ENCODE results near the gene GNG13. TPM values are rescaled to one million over a fixed set of nuclear protein-coding genes. Genes with fewer than 3 reads are reported as not detected.

Gene GNG13
- total and polyA plus RNA-seq, 9 donors: 0.20 TPM; not detected in 8

GRCh38 chr16:794853-795466, 5.6 kb downstream of the GNG13 start:
- H3K27ac ChIP-seq (ENCODE audit: low read length): no peak overlapping the region
- H3K9me3 ChIP-seq (replicated peaks; ENCODE audit: control insufficient read depth, low read depth, low read length): no peaks in the 10 kb centered on the region
- DNase-seq: no peak
- 75% methylated on average over 20 of the region's 31 CpGs for WGBS (ENCODE audit: insufficient coverage)
- H3K4me1 ChIP-seq (ENCODE audit: control insufficient read depth, insufficient read depth, low read length): no peaks in the 10 kb centered on the region
- H3K36me3 ChIP-seq (ENCODE audit: control insufficient read depth, insufficient read depth, low read length): peaks cover 56% of the 10 kb centered on the region
- H3K4me3 ChIP-seq (ENCODE audit: low read length): no peak overlapping the region
- peaks cover 14% of the 10 kb centered on the region for H3K27me3 ChIP-seq (ENCODE audit: control insufficient read depth, insufficient read depth, low read length)

- H3K4me3 ChIP-seq (ENCODE audit: low read length): no peak overlapping the region
- H3K36me3 ChIP-seq (ENCODE audit: control insufficient read depth, insufficient read depth, low read length): peaks cover 61% of the 10 kb centered on the region
- peaks cover 4% of the 10 kb centered on the region for H3K4me1 ChIP-seq (ENCODE audit: control insufficient read depth, insufficient read depth, low read length)
- DNase-seq: no peak
- no peaks in the 10 kb centered on the region for H3K9me3 ChIP-seq (replicated peaks; ENCODE audit: control insufficient read depth, low read depth, low read length)
- no peak overlapping the region for H3K27ac ChIP-seq (ENCODE audit: low read length)
- 73% methylated on average over 34 of the region's 40 CpGs for WGBS (ENCODE audit: insufficient coverage)
- peaks cover 7% of the 10 kb centered on the region for H3K27me3 ChIP-seq (ENCODE audit: control insufficient read depth, insufficient read depth, low read length)
These were observed 6.3 kb downstream of the GNG13 start for GRCh38 chr16:794091-794822.

- WGBS (ENCODE audit: insufficient coverage): 77% methylated on average over 8 of the region's 8 CpGs
These were observed 7.1 kb downstream of the GNG13 start for GRCh38 chr16:793414-793813.

GRCh38 chr16:792221-792995, 8.1 kb downstream of the GNG13 start:
- no peak for DNase-seq
- 84% methylated on average over 41 of the region's 46 CpGs for WGBS (ENCODE audit: insufficient coverage)
- Histone ChIP-seq H3K36me3 (ENCODE audit: control insufficient read depth, insufficient read depth, low read length) (peaks cover 56% of the 10 kb centered on the region), H3K27ac (ENCODE audit: low read length) (no peak overlapping the region), H3K4me1 (ENCODE audit: control insufficient read depth, insufficient read depth, low read length) (peaks cover 13% of the 10 kb centered on the region), H3K4me3 (ENCODE audit: low read length) (no peak overlapping the region), H3K9me3 (replicated peaks; ENCODE audit: control insufficient read depth, low read depth, low read length) (no peaks in the 10 kb centered on the region), H3K27me3 (ENCODE audit: control insufficient read depth, insufficient read depth, low read length) (no peaks in the 10 kb centered on the region)

More at GRCh38 chr16:793414-793813, 7.1 kb downstream of the GNG13 start:
- Histone ChIP-seq H3K4me3 (ENCODE audit: low read length) (no peak overlapping the region), H3K4me1 (ENCODE audit: control insufficient read depth, insufficient read depth, low read length) (peaks cover 9% of the 10 kb centered on the region), H3K9me3 (replicated peaks; ENCODE audit: control insufficient read depth, low read depth, low read length) (no peaks in the 10 kb centered on the region), H3K27me3 (ENCODE audit: control insufficient read depth, insufficient read depth, low read length) (no peaks in the 10 kb centered on the region), H3K36me3 (ENCODE audit: control insufficient read depth, insufficient read depth, low read length) (peaks cover 61% of the 10 kb centered on the region), H3K27ac (ENCODE audit: low read length) (no peak overlapping the region)
- DNase-seq: no peak

GRCh38 chr16:791131-791530, 9.4 kb downstream of the GNG13 start:
- WGBS (ENCODE audit: insufficient coverage): 92% methylated on average over 23 of the region's 23 CpGs
- H3K27ac ChIP-seq (ENCODE audit: low read length): no peak overlapping the region

GRCh38 chr16:790086-790485, 10.4 kb downstream of the GNG13 start:
- no peaks in the 10 kb centered on the region for H3K9me3 ChIP-seq (replicated peaks; ENCODE audit: control insufficient read depth, low read depth, low read length)
- 90% methylated on average over 17 of the region's 17 CpGs for WGBS (ENCODE audit: insufficient coverage)

More at GRCh38 chr16:791131-791530, 9.4 kb downstream of the GNG13 start:
- peaks cover 51% of the 10 kb centered on the region for H3K36me3 ChIP-seq (ENCODE audit: control insufficient read depth, insufficient read depth, low read length)
- no peaks in the 10 kb centered on the region for H3K9me3 ChIP-seq (replicated peaks; ENCODE audit: control insufficient read depth, low read depth, low read length)
- no peaks in the 10 kb centered on the region for H3K27me3 ChIP-seq (ENCODE audit: control insufficient read depth, insufficient read depth, low read length)
- H3K4me3 ChIP-seq (ENCODE audit: low read length): no peak overlapping the region
- peaks cover 17% of the 10 kb centered on the region for H3K4me1 ChIP-seq (ENCODE audit: control insufficient read depth, insufficient read depth, low read length)
- DNase-seq: no peak

GRCh38 chr16:789191-789850, 11.2 kb downstream of the GNG13 start:
- Histone ChIP-seq H3K4me3 (ENCODE audit: low read length) (peak overlapping the region; percentile 80), H3K4me1 (ENCODE audit: control insufficient read depth, insufficient read depth, low read length) (peaks cover 17% of the 10 kb centered on the region), H3K9me3 (replicated peaks; ENCODE audit: control insufficient read depth, low read depth, low read length) (no peaks in the 10 kb centered on the region), H3K27me3 (ENCODE audit: control insufficient read depth, insufficient read depth, low read length) (no peaks in the 10 kb centered on the region), H3K36me3 (ENCODE audit: control insufficient read depth, insufficient read depth, low read length) (peaks cover 64% of the 10 kb centered on the region), H3K27ac (ENCODE audit: low read length) (no peak overlapping the region)
- 63% methylated on average over 33 of the region's 33 CpGs for WGBS (ENCODE audit: insufficient coverage)
- no peak for DNase-seq

More at GRCh38 chr16:790086-790485, 10.4 kb downstream of the GNG13 start:
- Histone ChIP-seq H3K27me3 (ENCODE audit: control insufficient read depth, insufficient read depth, low read length) (no peaks in the 10 kb centered on the region), H3K36me3 (ENCODE audit: control insufficient read depth, insufficient read depth, low read length) (peaks cover 58% of the 10 kb centered on the region), H3K27ac (ENCODE audit: low read length) (no peak overlapping the region), H3K4me1 (ENCODE audit: control insufficient read depth, insufficient read depth, low read length) (peaks cover 17% of the 10 kb centered on the region), H3K4me3 (ENCODE audit: low read length) (no peak overlapping the region)
- DNase-seq: no peak

GRCh38 chr16:788399-789126, 12.0 kb downstream of the GNG13 start, which contains the start of gene CHTF18:
Gene CHTF18 (plus strand): TSS chr16:788620. CDS start chr16:788685, 65 bp downstream.
- under 1% methylated on average over 97 of the region's 97 CpGs for WGBS (ENCODE audit: insufficient coverage)
- peaks cover 25% of the 10 kb centered on the region for H3K4me1 ChIP-seq (ENCODE audit: control insufficient read depth, insufficient read depth, low read length)
- H3K9me3 ChIP-seq (replicated peaks; ENCODE audit: control insufficient read depth, low read depth, low read length): no peaks in the 10 kb centered on the region
- H3K36me3 ChIP-seq (ENCODE audit: control insufficient read depth, insufficient read depth, low read length): peaks cover 60% of the 10 kb centered on the region
- peak; percentile 97 for DNase-seq
- peak within 1 kb of the TSS; percentile 35 for H3K27ac ChIP-seq (ENCODE audit: low read length)
- peak within 1 kb of the TSS; percentile 80 for H3K4me3 ChIP-seq (ENCODE audit: low read length)
- no peaks in the 10 kb centered on the region for H3K27me3 ChIP-seq (ENCODE audit: control insufficient read depth, insufficient read depth, low read length)

GRCh38 chr16:787978-788398, 12.5 kb downstream of the GNG13 start, which contains the start of gene RPUSD1:
Gene RPUSD1 (minus strand): TSS chr16:788381. CDS start chr16:787737, 644 bp downstream.
- no peak for DNase-seq
- peaks cover 30% of the 10 kb centered on the region for H3K4me1 ChIP-seq (ENCODE audit: control insufficient read depth, insufficient read depth, low read length)
- no peaks in the 10 kb centered on the region for H3K9me3 ChIP-seq (replicated peaks; ENCODE audit: control insufficient read depth, low read depth, low read length)
- no peaks in the 10 kb centered on the region for H3K27me3 ChIP-seq (ENCODE audit: control insufficient read depth, insufficient read depth, low read length)
- under 1% methylated on average over 35 of the region's 45 CpGs for WGBS (ENCODE audit: insufficient coverage)
- H3K27ac ChIP-seq (ENCODE audit: low read length): peak within 1 kb of the TSS; percentile 35
- H3K36me3 ChIP-seq (ENCODE audit: control insufficient read depth, insufficient read depth, low read length): peaks cover 55% of the 10 kb centered on the region
- H3K4me3 ChIP-seq (ENCODE audit: low read length): peak within 1 kb of the TSS; percentile 80
